ENCODE measurements around the gene CD300LD.

DNA sequence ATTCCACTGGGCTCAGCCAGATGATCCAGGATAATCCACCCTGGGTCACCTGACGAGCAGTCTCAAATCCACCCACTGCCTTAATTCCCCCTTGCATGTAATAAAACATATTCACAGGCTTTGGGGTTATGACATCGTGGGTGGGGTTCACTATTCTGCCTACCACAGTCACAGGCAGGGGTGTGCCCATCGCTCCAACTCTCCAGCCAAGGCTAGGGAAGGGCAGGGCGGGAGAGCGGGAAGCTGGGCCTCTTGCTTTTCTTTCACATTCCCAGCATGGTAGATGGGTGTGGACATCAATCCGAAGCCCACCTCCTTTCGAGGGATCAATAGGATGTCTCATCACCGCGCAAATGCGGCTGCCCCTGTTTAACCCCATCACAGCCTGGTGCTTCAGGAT is 12.7 kb upstream of the CD300LD start:
- TF ChIP-seq ZFP3 (CRISPR knock-in tag; IDR thresholded peaks at IDR 0.05) = no peak
- TF ChIP-seq ZNF8 (CRISPR knock-in tag; IDR thresholded peaks at IDR 0.05) = no peak
- TF ChIP-seq, protein P1, sequence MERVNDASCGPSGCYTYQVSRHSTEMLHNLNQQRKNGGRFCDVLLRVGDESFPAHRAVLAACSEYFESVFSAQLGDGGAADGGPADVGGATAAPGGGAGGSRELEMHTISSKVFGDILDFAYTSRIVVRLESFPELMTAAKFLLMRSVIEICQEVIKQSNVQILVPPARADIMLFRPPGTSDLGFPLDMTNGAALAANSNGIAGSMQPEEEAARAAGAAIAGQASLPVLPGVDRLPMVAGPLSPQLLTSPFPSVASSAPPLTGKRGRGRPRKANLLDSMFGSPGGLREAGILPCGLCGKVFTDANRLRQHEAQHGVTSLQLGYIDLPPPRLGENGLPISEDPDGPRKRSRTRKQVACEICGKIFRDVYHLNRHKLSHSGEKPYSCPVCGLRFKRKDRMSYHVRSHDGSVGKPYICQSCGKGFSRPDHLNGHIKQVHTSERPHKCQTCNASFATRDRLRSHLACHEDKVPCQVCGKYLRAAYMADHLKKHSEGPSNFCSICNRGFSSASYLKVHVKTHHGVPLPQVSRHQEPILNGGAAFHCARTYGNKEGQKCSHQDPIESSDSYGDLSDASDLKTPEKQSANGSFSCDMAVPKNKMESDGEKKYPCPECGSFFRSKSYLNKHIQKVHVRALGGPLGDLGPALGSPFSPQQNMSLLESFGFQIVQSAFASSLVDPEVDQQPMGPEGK (CRISPR knock-in tag; IDR thresholded peaks at IDR 0.05; ENCODE audit: borderline replicate concordance) = no peak
- TF ChIP-seq, protein P2, sequence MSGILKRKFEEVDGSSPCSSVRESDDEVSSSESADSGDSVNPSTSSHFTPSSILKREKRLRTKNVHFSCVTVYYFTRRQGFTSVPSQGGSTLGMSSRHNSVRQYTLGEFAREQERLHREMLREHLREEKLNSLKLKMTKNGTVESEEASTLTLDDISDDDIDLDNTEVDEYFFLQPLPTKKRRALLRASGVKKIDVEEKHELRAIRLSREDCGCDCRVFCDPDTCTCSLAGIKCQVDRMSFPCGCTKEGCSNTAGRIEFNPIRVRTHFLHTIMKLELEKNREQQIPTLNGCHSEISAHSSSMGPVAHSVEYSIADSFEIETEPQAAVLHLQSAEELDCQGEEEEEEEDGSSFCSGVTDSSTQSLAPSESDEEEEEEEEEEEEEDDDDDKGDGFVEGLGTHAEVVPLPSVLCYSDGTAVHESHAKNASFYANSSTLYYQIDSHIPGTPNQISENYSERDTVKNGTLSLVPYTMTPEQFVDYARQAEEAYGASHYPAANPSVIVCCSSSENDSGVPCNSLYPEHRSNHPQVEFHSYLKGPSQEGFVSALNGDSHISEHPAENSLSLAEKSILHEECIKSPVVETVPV (CRISPR knock-in tag; IDR thresholded peaks at IDR 0.05) = no peak
- TF ChIP-seq TOX (CRISPR knock-in tag; IDR thresholded peaks at IDR 0.05; ENCODE audit: borderline replicate concordance) = no peak
- TF ChIP-seq RARB (CRISPR knock-in tag; IDR thresholded peaks at IDR 0.05) = no peak
- no peak for TF ChIP-seq TCF4 (CRISPR knock-in tag; IDR thresholded peaks at IDR 0.05; ENCODE audit: borderline replicate concordance)
- no peak for TF ChIP-seq ZNF70 (CRISPR knock-in tag; IDR thresholded peaks at IDR 0.05)
- no peak for TF ChIP-seq GLIS3 (CRISPR knock-in tag; IDR thresholded peaks at IDR 0.05)
- no peak for TF ChIP-seq ESRRG (CRISPR knock-in tag; IDR thresholded peaks at IDR 0.05)
- TF ChIP-seq, protein P3, sequence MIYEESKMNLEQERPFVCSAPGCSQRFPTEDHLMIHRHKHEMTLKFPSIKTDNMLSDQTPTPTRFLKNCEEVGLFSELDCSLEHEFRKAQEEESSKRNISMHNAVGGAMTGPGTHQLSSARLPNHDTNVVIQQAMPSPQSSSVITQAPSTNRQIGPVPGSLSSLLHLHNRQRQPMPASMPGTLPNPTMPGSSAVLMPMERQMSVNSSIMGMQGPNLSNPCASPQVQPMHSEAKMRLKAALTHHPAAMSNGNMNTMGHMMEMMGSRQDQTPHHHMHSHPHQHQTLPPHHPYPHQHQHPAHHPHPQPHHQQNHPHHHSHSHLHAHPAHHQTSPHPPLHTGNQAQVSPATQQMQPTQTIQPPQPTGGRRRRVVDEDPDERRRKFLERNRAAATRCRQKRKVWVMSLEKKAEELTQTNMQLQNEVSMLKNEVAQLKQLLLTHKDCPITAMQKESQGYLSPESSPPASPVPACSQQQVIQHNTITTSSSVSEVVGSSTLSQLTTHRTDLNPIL (CRISPR knock-in tag; IDR thresholded peaks at IDR 0.05; ENCODE audit: low read depth) = no peak
- TF ChIP-seq, protein P4, sequence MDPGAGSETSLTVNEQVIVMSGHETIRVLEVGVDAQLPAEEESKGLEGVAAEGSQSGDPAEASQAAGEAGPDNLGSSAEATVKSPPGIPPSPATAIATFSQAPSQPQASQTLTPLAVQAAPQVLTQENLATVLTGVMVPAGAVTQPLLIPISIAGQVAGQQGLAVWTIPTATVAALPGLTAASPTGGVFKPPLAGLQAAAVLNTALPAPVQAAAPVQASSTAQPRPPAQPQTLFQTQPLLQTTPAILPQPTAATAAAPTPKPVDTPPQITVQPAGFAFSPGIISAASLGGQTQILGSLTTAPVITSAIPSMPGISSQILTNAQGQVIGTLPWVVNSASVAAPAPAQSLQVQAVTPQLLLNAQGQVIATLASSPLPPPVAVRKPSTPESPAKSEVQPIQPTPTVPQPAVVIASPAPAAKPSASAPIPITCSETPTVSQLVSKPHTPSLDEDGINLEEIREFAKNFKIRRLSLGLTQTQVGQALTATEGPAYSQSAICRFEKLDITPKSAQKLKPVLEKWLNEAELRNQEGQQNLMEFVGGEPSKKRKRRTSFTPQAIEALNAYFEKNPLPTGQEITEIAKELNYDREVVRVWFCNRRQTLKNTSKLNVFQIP (CRISPR knock-in tag; IDR thresholded peaks at IDR 0.05; ENCODE audit: borderline replicate concordance, low read depth) = no peak
- TF ChIP-seq ISL1 (CRISPR knock-in tag; IDR thresholded peaks at IDR 0.05) = no peak
